Activated CD4-positive, alpha-beta T cell treated with anti-CD3 and anti-CD28 coated beads, Interleukin-2, amount 50 U/mL, for 16 hours (primary cell): ENCODE results near the gene POLH.
"Not testable (repeated sequence)": the region's sequence is repeated elsewhere in the genome, so short reads cannot be mapped to it uniquely, and the experiment has no call there.

ENCODE experiments used
- DNase-seq: peaks from one replicate; pipeline ENCODE4 v3.0.0-alpha.2; 2020

Gene POLH

GRCh38 chr6:43608310-43608763 lies 32.4 kb downstream of the POLH start:
- peak; percentile 55 for DNase-seq

- no peak for DNase-seq
Measured at GRCh38 chr6:43608807-43609206, 32.8 kb downstream of the POLH start.

DNA sequence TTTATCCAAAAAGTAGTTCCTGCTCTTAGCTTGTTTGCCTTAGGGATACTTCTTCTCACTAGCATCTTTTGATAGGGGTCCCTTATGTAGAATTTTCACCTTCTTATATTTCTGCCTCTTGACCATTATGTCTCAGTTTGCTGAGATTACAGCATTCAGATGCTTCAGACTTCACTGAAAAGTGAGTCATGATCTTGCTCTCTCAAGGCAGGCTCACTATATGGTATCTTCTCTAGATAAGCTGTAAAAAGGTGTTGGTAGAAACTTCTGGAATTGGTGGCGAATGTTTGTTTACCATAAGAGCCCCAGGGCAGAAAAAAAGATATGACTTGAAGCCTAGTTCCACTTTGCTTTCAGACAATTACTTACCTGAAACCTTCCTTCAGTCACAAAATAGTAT lies 33.4 kb downstream of the POLH start:
- DNase-seq: no peak

GRCh38 chr6:43610431-43610830 lies 34.4 kb downstream of the POLH start:
- no peak for DNase-seq

DNA sequence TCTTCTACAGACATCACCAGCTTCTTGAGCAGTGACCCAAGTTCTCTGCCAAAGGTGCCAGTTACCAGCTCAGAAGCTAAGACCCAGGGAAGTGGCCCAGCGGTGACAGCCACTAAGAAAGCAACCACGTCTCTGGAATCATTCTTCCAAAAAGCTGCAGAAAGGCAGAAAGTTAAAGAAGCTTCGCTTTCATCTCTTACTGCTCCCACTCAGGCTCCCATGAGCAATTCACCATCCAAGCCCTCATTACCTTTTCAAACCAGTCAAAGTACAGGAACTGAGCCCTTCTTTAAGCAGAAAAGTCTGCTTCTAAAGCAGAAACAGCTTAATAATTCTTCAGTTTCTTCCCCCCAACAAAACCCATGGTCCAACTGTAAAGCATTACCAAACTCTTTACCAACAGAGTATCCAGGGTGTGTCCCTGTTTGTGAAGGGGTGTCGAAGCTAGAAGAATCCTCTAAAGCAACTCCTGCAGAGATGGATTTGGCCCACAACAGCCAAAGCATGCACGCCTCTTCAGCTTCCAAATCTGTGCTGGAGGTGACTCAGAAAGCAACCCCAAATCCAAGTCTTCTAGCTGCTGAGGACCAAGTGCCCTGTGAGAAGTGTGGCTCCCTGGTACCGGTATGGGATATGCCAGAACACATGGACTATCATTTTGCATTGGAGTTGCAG lies 37.9 kb downstream of the POLH start:
- DNase-seq: no peak

GRCh38 chr6:43614396-43614730 lies 38.4 kb downstream of the POLH start:
- no peak for DNase-seq

- DNase-seq: no peak
Measured at GRCh38 chr6:43616725-43617472, 40.9 kb downstream of the POLH start.

DNA sequence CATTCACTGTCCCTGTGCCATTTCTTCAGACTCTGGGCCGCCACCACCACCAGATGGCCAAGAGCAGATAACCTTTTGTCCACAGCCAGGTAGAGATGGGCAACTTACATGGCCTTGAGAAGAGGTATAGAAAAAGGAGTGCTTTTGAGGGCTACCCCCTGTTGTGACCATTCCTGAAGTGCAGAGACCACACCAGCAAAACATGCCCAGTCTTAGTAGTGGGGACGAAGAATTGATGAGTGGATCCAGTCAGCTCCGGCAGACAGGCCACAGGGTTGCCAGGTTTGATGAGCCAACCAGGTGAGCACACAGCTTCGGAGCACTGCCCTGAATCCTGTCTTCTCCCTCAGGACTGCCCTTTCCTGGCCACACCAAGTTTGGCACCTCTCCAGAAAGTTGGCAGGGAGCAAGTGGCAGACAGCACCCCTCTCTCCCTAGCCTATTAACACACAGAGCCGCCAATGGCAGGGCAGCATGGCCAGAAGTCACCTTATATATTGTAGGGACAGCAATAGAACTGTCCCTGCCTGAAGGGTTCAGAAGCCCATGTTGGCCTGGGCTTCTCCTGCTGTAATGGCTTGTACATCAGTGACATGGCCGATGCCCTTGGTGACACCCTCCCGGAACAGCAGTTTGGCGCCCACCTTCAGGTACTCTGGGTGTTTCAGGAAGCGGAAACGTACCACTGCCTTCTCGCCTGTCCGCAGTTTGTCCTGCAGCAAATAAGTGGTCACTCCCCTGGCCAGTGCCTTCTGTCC lies 45.3 kb downstream of the POLH start:
- DNase-seq: no peak

DNA sequence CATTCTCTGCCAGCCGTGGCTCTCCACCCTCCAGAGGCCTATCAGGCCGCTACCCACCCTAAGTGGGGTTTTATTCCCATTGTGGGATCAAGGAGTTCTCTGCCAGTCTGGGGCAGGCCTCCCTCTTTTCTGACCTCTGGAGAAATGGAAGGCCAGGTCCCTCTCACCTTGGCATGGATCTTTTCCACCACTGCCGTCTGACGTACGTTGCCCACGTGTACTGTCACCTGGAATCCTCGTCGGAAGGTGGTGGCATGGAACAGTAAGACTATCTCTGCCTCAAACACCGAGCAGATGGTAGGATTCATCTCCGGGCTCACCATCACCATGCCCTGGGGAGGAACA lies 45.8 kb downstream of the POLH start:
- DNase-seq: no peak

DNA sequence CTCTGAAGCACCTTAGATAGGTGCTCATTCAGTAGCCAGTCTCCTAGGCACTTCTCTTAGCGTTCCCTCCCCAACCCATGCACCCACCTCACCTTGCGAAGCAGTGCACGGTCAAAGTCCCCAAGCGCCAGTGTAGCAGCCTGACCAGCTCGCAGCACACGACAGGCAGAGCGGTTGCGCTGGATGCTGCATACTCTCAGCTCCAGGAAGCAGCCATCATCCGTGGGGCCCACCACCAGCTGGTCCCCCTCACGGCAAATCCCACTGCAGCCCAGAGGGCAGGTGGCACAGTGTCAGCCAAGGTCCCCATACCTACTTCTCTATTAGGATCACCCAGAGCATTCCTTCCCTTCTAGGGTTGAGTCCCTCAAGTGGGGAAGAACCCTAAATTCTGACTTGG lies 46.6 kb downstream of the POLH start:
- no peak for DNase-seq

DNA sequence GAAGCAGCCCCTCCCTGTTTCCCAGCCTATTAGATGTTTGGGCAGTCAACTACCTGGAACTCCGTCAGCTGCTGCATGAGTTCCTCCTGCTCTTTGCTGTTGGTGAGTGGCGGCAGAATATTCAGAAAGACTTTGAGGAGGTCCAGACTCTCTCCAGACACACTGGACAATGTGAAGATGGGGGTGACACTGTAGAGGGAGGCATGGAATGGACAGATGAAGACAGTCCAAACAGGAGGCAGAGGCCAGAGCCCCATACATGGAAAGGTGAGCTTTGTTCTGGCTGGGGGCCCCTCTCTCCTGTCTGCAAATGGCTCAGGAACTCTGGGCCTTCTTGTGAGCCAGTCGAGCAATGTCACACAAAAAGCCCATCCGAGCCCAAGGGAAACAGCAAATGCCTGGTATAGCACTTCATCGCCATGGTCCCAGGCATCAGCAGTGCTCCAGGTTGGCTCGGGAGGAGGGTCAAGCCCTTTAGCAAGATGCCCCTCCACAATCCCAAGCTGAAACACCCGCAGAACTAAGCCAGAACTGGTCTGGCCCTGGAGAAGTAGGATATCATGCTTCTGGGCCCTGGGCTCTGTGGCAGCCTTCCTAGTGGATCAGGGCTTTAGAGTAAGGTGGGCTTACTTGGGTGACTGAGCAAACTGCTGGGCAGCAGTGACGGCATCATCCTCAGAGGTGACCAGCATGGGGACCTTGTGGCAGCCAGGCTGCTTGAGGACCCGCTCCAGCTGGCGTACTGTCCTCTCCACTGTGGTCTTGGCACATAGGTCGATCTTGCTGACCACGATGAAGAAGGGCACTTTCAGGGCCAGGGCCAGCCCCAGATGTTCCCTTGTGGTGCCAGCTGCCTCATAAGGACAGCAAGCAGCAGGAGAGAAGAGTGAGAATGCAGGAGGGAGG lies 48.1 kb downstream of the POLH start:
- DNase-seq: no peak

- no peak for DNase-seq
Measured at GRCh38 chr6:43624786-43625288, 48.9 kb downstream of the POLH start.

DNA sequence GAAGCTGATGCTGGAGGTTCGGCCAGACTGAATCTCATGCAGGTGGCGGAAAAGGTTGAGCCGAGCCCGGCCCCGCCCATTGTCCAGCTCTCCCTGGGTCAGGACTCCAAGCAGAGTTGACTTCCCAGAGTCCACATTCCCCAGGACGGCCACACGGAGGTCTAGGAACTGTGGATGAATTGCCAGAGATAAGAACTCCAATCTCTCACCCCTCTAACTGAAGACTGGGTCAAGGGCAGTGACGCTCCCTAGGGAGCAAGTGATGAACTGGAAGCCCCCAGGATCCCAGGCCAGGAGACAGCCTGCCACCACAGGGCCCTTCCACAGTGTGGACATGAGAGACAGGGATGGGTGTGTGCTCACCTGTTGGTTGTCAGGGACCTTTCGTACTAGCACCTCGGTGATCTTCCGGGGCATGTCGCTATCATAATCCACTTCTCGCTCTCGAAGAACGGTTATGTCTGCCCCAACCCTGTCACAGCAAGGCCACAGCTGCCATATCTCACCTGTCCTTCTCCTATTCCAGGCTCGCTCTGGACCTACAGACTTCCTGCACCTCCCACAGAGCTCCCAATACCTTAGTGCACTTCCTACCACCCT lies 49.5 kb downstream of the POLH start:
- no peak for DNase-seq

DNA sequence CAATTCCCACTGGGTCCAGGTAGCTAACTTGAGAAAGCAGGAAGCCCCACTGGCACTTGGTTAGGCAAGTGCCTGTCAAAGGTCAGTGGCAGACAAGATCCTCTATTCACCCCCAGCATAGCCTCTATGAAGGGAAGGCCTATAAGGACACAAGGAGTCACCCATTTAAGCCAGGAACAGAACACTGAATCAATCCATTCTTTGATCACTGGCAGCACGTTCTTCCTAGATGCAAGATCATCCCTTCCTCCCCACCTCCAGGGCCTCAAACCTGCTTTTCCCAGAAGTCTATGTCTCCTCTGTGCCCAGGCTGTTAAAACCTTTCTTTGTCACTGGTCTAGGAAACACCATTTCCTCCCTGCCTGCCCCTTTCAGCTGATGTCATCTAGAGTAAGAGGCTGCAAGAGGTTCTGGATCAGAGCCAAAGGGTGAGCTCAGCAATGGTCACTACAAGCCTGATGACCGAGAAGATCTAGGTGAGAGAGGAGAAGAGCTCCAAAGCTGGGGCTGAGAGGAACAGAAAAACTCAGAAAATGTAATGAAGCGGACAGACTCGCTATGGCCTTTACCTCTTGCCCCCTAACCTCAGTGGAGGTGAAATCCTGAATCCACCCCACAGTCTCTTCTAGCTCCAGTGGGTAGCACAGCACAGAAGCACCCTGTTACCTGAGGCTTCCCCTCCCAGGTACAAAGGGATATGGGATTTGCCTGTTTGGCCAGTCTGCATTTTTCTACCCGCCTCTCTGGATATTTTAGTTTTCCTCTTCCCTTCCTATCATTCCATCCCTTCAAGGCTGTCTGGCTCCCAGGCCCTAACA lies 51.2 kb downstream of the POLH start:
- DNase-seq: peak; percentile 46

DNA sequence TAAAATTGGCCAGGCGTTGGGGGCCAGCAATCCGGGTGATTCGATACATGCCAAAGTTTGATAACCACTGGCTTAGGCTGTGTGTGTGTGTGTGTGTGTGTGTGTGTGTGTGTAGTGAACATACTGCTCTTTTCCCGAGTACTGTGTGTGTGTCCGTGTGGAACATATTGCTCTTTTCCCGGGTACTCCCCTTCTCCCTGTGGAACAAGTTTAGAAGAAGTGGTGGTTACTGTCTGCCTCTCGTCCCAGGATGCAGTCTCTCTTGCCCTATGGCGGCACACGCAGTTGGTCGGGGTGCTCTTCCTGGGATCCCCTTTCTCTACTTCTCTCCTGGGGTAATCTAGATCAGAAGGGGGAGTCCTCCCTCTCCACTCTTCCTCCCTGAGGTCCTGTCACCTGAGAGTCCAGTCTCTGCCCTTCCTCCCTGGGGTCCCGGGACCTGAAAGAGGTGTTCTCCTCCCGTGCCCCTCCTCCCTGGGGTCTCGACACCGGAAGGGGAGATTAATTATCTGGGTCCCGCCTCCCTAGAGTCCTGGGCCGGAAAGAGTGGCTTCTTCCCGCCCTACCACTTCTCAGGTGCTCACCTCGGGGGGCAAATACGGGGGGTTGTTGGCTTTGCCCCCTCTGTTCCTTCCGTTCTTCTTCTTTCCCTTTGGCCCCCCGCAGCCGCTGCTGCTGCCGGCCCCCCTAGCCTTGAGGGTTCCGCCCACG lies 52.6 kb downstream of the POLH start:
- DNase-seq: peak; percentile 64

GRCh38 chr6:43629104-43629504 lies 53.1 kb downstream of the POLH start, which contains the start of gene GTPBP2:
Gene GTPBP2, minus strand, starts transcription at chr6:43629264. Its CDS starts 102 bp downstream, at chr6:43629162.
- DNase-seq: peak; percentile 99

DNA sequence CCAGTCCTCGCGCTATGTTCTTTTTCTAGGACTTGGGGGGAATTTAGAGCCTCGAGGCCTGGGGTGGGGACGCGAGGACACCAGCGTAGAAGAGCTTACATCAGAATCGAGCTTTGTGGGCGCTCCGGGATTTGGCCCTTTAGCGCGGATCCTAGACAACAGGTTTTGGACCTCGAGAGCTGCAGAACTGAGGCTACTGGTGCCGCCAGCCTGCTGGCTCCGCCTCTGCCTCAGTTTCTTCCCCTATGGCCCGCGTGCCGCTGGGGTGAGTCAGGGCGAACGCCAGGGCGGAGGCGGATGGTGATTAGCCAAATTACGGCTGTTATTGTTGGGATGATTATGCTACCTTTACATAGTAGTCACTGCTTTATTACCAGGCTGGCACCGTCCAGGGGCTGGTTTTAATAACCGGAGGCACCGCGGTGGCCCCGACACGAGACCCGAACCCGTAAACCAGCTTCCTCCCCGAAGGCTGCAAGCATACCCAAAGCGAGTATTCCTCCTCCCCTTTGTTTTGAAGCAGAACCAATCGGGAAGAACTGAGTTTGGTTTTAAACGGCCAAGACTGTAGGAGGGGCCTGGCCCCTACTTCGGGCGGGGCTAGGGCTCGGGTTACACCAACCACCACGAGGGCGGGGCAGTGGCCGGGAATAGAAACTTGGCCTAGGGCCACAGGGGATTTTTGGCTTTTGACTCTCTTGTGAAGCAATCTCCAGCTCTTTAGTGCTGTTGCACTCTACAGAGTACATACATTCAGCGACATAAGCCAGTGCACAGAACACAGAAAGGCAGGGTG lies 53.7 kb downstream of the POLH start:
- peak; percentile 96 for DNase-seq

- DNase-seq: no peak
Measured at GRCh38 chr6:43630980-43631619, 55.1 kb downstream of the POLH start.

DNA sequence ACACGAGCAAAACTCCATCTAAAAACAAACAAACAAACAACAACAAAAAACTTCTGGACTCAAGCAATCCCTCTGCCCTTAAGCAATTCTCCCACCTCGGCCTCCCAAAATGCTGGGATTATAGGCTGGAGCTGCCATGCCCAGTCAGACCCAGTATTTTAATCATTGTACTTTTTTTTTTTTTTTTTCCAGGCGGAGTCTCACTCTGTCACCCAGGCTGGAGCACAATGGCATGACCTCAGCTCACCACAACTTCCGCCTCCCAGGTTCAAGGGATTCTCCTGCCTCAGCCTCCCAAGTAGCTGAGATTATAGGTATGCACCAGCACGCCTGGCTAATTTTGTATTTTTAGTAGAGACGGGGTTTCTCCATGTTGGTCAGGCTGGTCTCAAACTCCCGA lies 57.0 kb downstream of the POLH start:
- DNase-seq: not testable (repeated sequence)
